ENCODE data around the gene SLC39A7.

Gene SLC39A7

DNA sequence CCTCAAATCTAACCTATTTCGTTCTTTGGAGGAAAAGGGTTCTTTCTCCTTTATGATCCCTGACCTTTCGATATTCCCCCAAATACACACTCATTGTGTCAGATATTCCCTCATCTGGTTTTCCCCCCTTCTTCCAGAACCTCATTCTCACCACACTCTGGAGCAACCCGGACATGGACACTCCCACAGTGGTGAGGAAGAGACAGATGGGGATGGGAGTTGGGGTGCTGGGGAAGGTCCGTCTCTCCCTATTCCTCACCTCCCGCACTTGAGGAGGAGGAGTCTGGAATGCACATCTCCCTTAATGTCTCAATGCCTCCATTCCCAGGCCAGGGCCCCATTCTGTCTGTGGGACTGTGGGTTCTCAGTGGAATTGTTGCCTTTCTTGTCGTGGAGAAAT lies 1.3 kb downstream of the SLC39A7 start:
- TF ChIP-seq, protein P1, sequence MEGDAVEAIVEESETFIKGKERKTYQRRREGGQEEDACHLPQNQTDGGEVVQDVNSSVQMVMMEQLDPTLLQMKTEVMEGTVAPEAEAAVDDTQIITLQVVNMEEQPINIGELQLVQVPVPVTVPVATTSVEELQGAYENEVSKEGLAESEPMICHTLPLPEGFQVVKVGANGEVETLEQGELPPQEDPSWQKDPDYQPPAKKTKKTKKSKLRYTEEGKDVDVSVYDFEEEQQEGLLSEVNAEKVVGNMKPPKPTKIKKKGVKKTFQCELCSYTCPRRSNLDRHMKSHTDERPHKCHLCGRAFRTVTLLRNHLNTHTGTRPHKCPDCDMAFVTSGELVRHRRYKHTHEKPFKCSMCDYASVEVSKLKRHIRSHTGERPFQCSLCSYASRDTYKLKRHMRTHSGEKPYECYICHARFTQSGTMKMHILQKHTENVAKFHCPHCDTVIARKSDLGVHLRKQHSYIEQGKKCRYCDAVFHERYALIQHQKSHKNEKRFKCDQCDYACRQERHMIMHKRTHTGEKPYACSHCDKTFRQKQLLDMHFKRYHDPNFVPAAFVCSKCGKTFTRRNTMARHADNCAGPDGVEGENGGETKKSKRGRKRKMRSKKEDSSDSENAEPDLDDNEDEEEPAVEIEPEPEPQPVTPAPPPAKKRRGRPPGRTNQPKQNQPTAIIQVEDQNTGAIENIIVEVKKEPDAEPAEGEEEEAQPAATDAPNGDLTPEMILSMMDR (IDR thresholded peaks at IDR 0.05; ENCODE audit: borderline replicate concordance, control extremely low read depth, extremely low read depth, insufficient read depth, missing control alignments), result no peak
- in situ Hi-C loops (cut with MboI; ENCODE audit: low sequenced_read_pairs, unreplicated experiment), result no loop called here
- DNase-seq (ENCODE audit: low spot score), result no peak

DNA sequence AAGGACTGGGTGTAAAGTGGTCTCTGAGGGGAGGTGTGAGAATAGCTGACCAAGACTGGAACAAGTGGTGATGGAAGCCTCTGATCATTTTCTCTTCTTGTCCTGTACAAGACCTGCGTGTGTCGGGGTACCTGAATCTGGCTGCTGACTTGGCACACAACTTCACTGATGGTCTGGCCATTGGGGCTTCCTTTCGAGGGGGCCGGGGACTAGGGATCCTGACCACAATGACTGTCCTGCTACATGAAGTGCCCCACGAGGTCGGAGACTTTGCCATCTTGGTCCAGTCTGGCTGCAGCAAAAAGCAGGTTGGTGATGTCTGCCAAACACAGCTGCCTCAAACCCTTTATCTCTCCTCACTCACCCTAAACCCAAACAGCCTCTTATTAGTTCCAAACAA lies 2.1 kb downstream of the SLC39A7 start:
- no peak for DNase-seq (ENCODE audit: low spot score)
- TF ChIP-seq, protein P1 (IDR thresholded peaks at IDR 0.05; ENCODE audit: borderline replicate concordance, control extremely low read depth, extremely low read depth, insufficient read depth, missing control alignments), result no peak
- in situ Hi-C loops (cut with MboI; ENCODE audit: low sequenced_read_pairs, unreplicated experiment), result no loop called here

DNA sequence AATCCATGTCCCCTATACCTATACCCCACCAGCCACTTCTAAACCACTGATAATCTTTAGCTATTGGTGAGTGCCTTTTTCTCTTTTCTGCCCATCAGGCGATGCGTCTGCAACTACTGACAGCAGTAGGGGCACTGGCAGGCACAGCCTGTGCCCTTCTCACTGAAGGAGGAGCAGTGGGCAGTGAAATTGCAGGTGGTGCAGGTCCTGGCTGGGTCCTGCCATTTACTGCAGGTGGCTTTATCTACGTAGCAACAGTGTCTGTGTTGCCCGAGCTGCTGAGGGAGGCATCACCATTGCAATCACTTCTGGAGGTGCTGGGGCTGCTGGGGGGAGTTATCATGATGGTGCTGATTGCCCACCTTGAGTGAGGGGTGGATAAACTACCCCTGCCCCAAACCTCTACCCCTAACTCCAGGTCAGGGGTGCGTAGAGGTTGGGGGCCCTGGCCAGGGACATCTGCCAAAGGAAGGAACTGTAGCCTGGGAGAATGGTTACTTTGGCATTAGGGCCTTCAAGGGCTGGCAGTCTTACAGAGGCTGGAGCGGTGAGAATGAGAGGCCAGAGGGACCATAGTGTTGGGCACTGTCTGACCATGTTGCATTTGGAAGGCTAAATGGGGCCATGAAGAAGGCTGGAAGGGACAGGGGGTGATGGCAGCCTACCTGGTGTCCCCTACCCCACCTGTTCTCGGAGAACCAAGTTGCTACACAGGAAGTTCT lies 2.9 kb downstream of the SLC39A7 start:
- TF ChIP-seq, protein P1 (IDR thresholded peaks at IDR 0.05; ENCODE audit: borderline replicate concordance, control extremely low read depth, extremely low read depth, insufficient read depth, missing control alignments), result no peak
- no peak for DNase-seq (ENCODE audit: low spot score)
- in situ Hi-C loops (cut with MboI; ENCODE audit: low sequenced_read_pairs, unreplicated experiment), result no loop called here

DNA sequence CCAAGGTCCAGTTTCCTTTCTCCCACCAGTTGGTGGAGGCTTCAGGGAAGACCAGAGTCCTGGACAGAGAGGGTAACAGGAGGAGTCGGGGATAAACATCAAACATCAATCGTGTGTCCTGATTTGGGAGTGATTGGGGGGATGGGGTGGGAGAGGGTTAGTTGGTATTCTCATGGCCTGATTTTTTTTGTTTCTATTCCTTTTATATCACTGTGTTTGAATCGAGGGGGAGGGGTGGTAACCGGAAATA lies 3.4 kb downstream of the SLC39A7 start:
- in situ Hi-C loops (cut with MboI; ENCODE audit: low sequenced_read_pairs, unreplicated experiment), result no loop called here
- DNase-seq (ENCODE audit: low spot score), result no peak
- TF ChIP-seq, protein P1 (IDR thresholded peaks at IDR 0.05; ENCODE audit: borderline replicate concordance, control extremely low read depth, extremely low read depth, insufficient read depth, missing control alignments), result no peak

DNA sequence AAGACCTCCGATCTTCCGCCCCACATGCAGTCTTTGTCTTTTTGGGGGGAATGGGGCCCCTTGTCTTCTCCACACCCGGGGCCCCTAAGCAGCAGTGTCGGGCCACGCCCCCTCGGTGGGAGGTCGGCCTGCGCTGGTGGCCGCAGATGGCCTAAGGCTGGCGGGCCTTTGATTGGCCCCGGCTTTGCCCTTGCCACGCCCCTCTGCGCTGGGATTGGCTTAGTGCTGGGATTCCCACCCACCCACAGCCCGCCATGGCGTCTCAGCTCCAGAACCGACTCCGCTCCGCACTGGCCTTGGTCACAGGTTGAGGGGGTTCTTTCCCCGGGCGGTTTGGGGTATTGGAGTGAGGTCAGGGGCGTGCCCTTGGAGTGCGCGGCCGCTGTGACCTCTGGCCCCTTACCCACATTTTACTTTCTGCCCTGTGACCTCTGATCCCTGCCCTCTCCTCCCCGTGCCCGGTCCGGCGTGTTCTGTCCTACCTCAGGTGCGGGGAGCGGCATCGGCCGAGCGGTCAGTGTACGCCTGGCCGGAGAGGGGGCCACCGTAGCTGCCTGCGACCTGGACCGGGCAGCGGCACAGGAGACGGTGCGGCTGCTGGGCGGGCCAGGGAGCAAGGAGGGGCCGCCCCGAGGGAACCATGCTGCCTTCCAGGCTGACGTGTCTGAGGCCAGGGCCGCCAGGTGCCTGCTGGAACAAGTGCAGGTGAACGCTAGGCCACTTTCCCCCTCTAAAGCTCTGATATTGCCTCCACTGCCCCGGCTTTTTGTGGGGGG lies 3.9 kb downstream of the SLC39A7 start, which contains the start of gene HSD17B8:
Gene HSD17B8 (plus strand): TSS at position 241 of the 776 bp plus-strand sequence. CDS start 14 bp downstream, at position 255.
- TF ChIP-seq, protein P1 (IDR thresholded peaks at IDR 0.05; ENCODE audit: borderline replicate concordance, control extremely low read depth, extremely low read depth, insufficient read depth, missing control alignments), result no peak
- DNase-seq (ENCODE audit: low spot score), result peak; percentile 96
- in situ Hi-C loops (cut with MboI; ENCODE audit: low sequenced_read_pairs, unreplicated experiment), result no loop called here

DNA sequence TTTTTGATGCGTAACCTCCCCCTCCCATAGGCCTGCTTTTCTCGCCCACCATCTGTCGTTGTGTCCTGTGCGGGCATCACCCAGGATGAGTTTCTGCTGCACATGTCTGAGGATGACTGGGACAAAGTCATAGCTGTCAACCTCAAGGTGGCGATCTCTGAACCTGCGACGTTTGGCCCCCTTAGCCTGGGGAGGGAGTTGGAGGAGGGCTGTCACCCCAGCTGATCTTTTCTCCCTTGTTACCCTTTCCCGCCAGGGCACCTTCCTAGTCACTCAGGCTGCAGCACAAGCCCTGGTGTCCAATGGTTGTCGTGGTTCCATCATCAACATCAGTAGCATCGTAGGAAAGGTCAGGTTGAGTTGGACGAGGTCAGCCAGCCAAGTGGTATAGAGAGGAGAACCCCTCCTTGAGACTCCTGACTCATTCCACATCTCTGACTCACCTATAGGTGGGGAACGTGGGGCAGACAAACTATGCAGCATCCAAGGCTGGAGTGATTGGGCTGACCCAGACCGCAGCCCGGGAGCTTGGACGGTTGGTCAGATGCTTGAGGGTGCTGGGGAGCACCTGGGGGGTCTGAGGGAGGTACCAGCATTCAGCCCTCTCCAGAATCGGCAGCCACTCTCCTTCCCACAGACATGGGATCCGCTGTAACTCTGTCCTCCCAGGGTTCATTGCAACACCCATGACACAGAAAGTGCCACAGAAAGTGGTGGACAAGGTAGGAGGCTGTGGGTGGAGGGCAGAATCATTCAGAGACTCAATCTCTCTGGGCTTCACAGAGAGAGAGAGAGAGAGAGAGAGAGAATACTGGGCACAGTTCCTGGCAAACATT lies 4.7 kb downstream of the SLC39A7 start:
- TF ChIP-seq, protein P1 (IDR thresholded peaks at IDR 0.05; ENCODE audit: borderline replicate concordance, control extremely low read depth, extremely low read depth, insufficient read depth, missing control alignments), result peak; percentile 29
- in situ Hi-C loops (cut with MboI; ENCODE audit: low sequenced_read_pairs, unreplicated experiment), result no loop called here
- DNase-seq (ENCODE audit: low spot score), result no peak

All from GM13976 (cell line).